Raji (cell line): ENCODE measurements around the gene CLIP2.

Experiments
- POLR2A ChIP-seq: IDR thresholded peaks from 2 replicates; pipeline ENCODE4 v1.6.1; 2011; ENCODE audit warnings: low read depth, low read length, control low read depth; ENCODE audit not compliant: insufficient read depth

The CLIP2 gene

GRCh38 chr7:74424291-74424880 is 135.2 kb downstream of the CLIP2 start:
- TF ChIP-seq POLR2A: no peak

DNA sequence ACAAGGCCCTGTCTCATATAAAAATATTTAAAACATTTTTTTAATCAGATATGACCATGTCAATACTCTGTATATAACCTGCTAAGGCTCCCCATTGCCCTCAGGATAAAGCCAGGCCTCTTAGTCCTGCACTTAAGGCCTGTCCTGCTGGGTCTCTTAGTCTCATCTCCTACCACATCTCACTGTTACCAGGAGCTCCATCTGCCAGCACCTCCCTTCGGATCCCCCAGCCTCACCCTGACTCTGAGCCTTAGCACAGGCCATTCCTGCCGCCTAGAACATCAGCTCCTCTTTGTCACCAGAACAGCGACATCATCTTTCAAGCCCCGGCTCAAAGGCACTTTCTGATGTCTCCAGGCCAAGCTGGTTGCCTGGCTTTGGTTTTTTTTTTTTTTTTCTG is 138.8 kb downstream of the CLIP2 start:
- TF ChIP-seq POLR2A: no peak

GRCh38 chr7:74429153-74429747 is 140.0 kb downstream of the CLIP2 start:
- no peak for TF ChIP-seq POLR2A

- TF ChIP-seq POLR2A: no peak
These were observed 141.8 kb downstream of the CLIP2 start for GRCh38 chr7:74430961-74431466.

GRCh38 chr7:74438327-74438726 is 149.1 kb downstream of the CLIP2 start:
- no peak for TF ChIP-seq POLR2A

DNA sequence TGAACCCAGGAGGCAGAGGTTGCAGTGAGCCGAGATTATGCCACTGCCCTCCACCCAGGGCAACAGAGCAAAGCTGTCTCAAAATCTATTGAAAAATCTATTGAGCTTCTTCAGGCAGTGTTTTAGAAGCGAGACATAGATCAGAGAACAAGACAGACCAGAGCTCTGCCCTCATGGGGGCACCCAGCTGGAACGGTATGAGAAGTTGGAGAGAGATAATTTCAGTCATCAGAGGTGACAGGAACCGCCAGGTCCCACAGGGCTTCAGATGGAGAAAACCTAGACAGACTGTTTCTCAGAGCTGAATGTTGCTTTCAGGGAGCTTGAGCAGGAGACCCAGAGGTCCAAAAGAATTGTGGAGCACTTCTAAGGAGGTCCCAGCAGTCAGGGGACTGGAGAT is 150.3 kb downstream of the CLIP2 start:
- TF ChIP-seq POLR2A: no peak

DNA sequence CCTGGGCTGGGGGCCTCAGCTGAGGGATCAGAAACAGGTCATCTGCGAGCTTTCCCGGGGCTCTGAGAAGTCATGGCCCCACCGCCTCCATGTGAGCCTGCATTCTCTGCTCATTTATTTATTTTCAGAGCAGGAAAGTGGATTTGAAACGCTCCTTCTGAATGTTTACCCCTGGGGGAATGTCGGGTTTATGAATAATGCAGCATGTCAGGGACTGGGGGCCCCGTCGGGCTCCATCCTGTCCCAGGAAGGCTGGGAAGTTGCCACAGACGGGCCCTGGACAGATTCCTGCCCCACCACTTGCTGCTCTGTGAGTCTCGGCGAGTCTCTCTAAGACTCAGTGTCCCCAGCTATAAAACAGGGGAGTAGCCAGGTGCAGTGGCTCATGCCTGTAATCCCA is 152.6 kb downstream of the CLIP2 start:
- no peak for TF ChIP-seq POLR2A

DNA sequence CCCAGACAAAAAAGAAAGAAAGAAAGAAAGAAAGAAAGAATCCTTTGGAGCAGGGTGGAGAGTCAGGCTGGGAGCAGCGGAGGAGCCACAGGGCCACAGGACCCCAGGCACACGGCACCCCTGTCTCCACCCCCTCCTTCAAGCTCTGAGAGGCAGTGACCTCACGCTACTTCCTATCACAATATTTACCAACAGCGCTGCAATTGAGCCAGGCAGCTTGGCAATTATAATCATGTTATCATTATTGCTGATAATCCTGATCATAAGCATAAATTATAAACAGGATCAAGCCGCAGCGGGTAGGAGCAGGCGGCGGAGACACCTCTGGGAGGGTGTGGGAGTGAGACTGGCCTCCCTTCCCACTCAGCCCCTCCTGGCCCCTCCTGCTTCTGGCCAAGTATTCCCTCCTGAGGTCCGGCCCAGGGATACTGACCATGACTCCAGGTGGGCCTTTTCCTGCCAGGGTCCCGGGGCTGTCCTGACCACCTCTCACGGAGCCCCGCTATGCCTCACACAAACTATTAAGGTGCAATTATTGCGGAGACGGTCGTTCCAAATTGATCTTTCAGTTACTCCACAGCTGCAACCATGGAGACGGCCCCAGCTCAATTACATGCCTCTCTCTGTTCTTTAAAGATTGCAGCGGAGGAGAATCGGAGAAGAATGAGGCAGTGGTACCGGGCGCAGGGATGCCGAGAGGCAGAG is 154.5 kb downstream of the CLIP2 start:
- TF ChIP-seq POLR2A: no peak

- TF ChIP-seq POLR2A: no peak
These were observed 159.9 kb downstream of the CLIP2 start for GRCh38 chr7:74449144-74449543.

GRCh38 chr7:74449809-74450397 is 160.7 kb downstream of the CLIP2 start:
- TF ChIP-seq POLR2A: no peak

DNA sequence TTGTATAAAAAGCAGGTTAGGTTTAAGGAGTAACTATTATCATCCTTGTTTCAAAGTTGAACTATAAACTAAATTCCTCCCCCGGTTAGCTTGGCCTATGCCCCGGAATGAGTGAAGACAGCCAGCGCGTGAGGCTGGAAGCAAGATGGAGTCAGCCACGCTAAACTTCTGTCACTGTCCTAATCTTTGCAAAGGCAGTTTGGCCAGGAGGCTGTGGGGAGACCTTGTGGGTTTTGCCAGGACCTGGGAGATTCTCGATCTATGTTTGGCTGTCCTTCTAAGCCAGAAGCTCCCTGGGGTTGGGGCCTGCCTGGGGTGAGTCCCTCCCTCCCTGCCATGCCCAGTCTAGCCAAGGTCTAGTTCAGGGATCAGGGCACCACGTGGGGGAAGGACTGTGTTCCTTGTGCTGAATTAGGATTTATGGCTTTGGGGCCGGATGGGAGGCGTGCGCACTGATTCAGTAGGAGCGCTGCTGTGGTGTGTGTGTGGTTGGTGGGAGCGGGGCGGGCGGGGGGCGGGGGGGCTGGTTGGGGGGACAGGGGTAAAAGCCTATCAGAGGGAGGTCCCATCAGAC is 163.6 kb downstream of the CLIP2 start:
- TF ChIP-seq POLR2A: no peak

DNA sequence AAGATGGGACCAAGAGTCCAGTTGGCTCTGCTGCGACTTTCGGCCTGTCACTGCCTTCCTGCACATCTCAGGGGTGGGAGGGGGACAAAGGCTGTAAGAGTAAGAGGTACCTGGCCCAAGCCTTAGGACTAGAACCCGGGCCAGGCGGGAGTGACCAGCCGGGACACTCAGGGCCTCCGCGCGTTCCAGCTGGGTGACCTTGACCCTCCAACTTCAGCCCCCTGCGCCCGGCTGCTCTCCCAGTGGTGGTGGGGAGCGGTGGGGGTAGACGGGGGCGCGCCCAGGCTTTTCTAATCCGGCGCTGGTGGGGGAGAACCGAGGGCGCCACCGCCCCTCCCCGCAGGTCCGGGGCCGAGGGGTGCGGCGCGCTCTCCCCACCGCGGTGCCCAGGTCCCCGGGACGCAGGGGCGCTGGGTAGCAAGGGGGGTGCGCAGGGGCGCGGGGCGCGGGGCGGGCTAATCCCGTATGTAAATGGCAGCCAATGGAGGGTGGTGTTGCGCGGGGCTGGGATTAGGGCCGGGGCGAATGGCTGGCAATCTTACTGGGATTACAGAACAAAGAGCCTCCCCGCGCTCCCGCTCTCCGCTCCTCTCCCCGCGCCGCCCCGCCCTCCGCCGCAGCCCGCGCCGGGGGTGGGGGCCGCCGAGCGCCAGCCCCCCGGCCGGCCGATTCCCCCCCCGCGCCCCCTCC is 164.3 kb downstream of the CLIP2 start, which contains the start of gene GTF2IRD1:
Gene GTF2IRD1, plus strand, starts transcription at position 585 of the 690 bp plus-strand sequence. CDS start 54,175 bp downstream, outside the sequence.
- no peak for TF ChIP-seq POLR2A

DNA sequence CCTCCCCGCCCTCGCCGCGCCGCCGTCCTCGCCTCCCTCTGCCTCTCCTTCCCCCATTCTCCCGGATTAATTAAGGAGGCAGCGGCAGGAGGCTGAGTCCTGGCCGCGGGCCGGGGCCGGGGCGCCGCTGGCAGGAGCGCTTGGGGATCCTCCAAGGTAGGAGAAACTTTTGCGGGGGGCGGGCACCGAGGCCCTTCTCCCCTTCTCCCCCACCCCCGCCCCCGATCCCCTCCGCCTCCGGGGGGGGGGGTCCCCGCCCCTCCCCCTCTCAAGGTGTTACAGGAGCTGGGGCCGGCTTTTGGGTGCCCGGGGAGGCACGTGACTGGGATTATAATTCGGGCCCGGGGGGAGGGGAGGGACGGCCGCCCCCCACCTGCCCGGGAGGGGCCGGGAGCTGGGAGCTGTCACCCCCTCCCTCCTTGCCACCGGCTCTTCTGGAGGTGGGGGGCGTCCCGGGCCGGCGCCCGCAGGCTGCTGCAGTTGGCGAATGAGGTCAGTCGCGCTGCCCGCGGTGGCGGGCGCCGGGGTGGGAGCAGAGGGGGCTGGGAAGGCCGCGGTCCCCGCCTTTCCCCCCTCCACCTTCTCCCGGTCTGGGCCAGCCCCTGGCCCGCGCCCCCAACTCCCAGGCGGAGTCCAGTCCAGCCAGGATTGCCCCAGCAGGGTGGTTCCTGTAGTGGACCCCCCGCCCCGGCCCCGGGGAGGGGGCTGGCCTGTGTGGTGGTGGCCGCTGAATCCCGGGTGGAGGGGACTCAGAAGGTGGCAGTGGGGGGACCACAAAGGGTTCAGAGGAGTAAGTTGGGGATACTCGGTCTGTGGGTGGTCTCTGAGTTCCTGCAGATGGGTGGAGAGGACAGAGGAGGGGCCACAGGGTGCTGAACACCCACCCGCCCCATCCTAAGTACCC is 165.1 kb downstream of the CLIP2 start:
- TF ChIP-seq POLR2A: no peak

- no peak for TF ChIP-seq POLR2A
These were observed 165.7 kb downstream of the CLIP2 start for GRCh38 chr7:74454925-74455288.
